CD4-positive, alpha-beta T cell treated with Interleukin-15 for 1 hour (primary cell): Measurements from ENCODE around the gene AMBP.

ENCODE experiments used
- DNase-seq: peaks from one replicate; pipeline ENCODE4 v3.0.0-alpha.2; 2020

Gene AMBP

DNA sequence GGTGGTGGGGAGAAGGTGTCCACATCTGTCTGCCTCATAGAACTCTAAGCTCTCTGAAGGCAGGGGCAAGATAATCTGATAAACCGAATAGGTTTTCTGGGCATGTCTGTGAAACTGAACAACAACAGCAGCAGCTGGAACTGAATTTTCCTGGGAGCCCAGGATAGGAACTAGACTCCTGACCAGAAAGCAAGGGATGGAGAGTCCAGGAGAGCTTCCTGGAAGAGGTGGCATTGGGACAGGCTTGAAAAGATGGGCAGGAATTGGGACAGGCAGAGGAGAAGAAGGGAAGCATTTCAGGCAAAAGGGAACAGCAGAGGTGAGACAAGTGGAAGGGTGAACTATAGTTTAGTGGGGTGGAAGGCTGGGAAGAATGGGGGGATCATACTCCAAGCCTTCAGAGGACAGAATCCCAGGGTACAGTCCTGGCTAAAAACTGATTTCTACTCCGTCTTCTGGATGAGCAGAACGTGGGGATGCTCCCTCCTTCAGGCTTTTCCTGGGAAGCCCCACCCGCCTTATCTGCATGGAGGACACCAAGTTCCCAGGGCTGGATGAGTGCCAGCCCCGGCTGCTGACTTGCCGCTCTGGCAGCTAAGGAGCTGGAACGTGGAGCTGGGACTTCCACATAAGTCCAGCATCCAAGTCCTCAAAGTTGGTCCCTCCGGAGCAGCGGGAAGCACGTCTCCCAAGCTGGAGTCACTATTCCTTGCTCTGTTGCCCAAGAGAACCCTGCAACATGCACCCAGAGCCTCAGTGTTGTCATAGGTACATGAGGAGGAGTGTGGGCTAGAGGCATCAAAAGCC, 34.9 kb upstream of the AMBP start:
- no peak for DNase-seq

DNA sequence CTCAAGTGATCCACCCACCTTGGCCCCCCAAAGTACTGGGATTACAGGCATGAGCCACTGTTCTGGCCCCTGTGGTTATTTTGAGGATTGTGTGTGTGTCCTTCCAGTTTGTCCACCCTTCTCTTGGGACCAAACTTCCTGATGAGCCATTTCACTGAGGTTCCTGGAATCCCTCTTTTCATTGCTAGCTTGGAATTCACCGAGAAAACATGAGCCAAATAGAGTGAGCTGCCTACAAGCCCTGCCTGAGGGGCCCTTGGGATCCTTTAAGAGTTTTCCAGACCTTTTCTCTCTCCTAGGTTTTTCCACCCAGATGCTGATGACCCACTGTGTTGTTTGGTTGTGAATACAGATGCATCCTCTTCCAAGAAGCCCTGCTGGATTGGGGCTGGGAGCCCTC, 34.2 kb upstream of the AMBP start:
- no peak for DNase-seq

DNA sequence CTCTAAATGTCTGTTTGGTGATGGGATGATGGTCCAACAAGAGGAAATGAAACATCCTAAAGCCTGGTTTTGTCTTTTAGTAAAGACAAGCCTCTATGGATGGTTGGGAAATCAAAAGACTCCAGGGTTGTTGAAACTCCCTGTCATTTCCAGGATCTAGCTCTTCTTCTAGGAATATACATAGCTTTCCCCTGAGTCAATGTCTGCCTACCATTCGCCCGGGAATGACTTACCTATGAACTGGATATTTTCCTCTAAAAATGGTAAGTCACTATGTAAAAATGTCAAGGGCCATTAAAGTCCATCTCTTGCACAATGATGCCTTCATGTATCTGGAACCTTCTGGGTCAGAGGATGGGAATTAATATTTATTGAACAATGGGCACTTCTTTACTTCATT, 32.1 kb upstream of the AMBP start:
- DNase-seq, result no peak

DNA sequence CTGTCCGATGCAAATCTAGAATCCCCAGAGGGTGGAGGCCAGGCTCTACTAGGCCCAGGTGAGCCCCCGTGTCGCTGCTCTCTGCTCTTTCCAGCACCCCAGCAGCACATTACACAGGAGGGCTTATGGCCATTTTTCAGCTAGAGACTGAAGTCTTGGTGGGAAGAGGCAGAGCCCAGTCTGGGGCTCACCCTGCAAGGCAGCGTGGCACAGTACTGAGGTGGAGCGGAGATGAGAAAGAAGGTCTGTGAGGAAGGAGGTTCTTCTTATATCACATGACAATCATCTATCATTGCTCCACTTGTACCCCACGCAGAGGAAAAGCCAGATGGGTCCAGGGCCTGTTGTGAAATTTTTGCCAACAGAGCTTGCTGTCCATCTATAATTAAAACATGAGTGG, 31.0 kb upstream of the AMBP start:
- no peak for DNase-seq

DNA sequence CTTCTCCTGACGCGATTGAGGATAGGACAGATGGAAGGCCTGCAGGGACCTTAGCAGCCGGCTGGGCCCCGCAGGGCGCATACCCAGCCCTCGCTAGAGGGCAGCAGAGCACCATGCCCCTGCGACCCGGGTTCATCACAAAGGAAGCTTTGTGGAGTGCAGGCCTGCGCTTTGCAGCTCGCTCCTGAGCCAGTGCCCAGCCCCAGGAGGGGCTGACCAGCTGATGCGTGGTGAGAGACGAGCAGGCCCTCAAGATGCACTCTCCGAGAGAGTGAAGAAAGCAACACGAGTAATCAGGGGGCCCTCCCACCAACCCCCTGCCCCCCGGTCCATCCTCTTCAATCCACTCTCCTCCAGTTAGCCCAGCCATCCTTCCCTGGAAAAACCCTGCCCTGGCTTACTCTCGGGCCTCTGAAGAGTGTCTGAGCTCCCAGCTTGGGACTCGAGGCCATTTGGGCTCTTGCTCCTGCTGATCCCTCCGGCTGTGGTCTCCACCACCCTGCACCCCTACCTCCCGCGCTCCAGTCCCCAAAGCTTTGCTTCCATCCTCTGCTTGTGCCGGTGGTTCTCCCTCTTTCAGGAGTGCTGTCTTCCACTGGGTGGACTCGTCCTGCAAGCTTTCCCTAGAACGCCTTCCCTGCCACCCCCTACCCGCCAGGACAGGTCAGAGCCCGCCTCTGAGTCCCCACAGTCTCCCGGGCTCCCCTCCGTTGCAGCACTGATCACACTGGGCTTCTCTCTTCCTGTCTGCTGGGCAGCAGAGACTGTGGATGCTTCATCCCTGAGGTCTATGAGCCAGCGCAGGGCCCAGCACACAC, 30.1 kb upstream of the AMBP start:
- DNase-seq, result peak; percentile 33

DNA sequence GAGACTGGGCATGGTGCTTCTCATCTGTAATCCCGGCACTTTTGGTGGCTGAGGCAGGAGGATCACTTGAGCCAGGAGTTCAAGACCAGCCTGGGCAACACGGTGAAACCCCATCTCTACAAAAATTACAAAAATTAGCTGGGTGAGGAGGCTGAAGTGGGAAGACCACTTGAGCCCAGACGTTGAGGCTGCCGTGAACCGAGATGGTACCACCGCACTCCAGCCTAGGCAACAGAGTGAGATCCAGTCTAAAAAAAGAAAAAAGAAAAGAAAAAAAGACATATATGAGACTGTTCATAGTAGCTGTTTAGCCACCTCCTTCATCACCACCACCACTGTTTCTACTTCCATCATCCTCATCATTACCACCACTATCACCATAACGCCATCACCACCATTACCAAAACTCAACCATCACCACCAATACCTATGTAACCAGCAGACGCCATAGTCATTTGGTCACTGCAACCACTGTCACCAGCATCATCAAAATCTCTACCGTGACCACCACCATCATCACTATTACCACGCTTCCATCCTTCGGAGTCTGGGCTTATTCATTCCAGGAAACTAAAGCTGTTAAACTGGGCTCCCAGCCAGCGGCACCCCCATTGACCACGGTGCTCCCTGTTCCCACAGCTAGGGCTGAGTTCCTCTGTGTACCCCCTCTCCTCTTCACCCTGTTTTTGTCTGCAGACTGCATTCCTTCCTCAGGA, 29.3 kb upstream of the AMBP start:
- DNase-seq, result no peak

DNA sequence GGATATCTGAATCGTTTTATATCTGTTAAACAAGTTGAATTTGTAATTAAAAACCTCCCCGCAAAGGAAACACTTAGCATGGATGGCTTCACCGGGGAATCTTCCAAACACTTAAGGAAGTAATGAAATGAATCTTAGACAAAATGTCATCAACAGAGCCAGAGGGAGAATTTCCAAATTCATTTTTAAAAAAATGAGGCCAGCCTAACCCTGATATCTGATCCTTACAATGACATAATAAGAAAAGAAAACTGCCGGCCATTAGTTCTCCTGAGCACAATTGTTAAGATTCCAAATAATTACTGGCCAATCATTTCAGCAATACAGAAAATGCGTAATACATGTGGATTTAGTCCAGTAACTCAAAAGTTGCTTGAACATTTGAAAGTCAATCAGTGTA, 27.1 kb upstream of the AMBP start:
- DNase-seq, result no peak

DNA sequence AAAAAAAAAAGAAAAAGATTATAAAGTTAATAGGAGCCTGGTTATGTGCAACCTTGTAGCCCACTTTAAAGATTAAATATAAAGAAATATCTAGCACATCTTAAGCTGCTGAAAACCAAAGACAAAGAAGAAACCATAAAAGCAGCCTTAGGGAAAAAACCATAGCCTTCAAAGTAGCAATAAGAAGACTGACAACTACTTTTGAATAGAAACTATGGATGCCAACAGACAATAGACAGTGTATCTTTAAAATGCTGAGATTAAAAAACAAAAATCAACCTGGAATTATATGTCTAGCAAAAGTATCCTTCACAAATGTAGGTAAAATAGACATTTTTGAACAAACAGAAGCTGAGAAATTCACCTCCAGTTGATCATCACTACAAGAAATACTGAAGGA, 24.4 kb upstream of the AMBP start:
- DNase-seq, result no peak

DNA sequence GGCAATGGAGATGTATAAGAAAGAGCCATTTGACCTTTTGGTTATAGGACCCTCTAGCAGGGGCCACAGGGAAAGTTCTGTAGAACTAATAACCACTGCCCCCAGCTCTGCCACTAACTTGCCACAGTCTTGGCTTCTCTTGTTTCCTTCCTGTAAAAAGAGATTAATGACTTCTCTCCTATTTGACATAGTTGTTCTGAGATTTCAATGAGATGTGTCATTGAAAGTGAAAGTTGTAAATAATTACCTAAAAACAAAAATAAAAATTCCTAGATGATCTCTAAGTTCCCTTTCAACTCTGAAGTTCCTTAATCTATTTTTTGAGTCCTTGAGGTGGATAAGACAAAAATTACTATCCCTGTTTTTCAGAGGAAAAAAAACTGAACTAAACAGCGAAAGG, 22.4 kb upstream of the AMBP start:
- DNase-seq, result no peak

DNA sequence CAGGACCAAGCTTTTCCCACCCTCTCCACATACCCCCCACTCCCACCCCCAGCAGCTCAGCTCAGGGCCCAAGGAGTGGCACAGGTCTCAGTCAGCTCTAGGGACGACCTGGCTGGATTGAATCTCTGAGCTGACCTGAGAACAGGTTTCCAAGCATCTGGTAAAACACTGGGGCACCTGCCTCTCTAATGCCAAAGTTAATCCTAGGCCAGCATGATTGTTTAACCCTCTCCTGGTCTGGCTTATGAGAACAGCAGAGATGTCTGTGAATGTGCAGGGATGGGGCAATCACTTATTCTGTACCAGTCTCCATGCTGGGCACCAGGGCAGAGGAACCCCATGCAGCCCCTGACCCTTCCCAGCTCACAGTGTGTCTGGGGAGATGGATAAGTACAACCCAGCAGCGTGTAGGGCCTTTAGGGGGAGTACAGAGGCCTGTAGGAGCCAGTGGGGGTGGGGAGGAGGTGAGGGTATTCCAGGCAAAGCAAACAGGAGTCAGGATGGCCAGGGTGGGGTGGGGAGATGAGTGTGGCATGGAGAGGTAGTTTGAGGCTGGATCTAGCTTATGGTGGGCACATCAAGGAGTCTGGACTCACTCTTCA, 21.7 kb upstream of the AMBP start:
- DNase-seq, result no peak

DNA sequence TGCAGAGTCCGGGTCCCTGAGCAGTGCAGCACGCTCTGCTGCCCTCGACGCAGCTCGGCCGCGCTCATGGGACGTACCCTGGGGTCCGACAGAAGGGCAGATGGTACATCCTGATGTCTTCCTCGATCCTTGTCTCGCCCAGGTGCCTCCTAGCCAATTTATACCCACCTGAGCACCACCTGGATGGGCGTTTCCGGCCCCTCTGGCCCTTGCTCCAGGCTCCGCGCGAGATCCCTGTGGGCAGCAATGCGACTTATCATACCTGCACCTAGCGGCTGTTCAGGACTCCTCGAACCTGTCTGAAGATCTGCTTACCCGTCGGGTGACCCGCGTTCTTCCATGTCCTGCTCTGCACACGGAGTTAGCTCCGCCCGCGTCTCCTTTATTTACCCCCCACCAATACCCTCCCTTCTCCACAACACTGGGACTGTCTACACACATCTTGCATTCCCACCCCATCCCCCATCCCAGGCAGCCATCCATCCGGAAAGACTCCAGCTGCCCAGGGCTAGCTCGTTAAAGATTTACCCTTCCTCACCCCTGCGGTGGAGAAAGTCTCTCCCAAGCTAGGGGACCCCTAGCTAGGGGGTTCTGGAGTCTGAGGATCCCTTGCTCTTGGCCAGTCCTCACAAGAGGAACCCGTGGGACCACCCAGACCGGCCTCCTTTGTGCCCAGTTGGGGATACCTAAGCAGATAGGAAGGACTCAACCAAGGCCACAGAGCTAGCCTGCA, 21.0 kb upstream of the AMBP start, which contains the start of gene KIF12:
KIF12 (minus strand) TSS at position 357 of the 733 bp plus-strand sequence; CDS start at position 341, 16 bp downstream.
- DNase-seq, result no peak

DNA sequence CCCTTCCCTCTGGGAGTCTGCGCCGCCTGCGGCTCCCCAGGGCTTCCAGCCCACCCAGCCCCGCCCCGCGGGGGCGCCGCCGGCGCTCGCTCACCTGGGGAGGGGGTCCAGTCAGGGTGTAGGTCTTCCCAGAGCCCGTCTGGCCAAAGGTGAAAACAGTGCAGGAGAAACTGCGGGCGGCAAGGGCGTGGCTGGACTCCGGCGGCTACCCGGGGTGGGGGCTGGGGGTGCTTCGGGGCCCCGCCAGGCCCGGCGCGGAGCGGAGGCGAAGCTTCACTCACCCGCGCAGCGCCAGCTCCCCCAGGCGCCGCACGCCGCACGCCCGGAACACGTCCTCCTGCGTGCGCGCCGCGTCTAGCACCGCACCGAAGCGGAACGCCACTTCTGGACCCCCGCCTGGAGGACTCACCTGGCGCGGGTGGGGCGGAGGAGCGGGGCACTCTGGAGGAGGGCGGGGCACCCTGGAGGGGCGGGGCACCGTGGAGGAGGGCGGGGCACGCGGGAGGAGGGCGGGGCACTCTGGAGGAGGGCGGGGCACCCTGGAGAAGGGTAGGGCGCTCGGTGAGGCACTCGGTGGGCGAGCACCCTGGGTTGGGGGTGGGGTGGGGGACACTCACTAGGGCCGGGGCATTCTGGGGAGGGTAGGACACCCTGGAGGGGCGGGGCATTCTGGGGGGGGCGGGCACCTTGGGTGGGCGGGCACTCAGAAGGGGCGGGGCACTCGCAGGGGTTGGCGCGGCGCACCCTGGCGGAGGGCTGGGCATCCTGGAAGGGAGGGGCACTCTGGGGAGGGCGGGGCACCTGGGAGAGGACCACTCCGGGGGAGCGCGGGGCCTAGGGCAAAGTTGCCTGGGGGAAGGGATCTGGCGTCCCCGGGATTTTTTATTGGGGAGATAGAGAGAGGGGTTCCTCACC, 20.2 kb upstream of the AMBP start:
- no peak for DNase-seq

DNA sequence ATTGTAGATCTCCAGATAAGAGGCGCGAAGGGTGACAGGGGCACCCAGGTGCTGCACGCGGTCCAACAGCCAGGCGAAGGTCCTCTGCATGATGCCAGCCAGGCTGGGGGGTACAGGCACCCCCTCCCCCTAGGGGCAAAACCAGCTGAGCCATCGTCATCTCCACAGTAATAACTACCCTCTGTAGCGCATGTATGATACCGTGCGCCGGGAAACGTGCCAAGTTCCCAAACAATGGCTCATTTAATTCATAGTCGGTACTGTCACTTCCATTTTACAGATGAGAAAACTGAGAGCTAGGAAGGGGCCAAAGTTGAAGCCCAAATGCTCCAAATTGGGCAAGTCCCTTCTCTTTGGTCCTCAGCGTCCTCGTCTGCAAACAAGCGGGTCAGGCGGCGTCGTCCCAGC, 19.5 kb upstream of the AMBP start:
- DNase-seq, result no peak

DNA sequence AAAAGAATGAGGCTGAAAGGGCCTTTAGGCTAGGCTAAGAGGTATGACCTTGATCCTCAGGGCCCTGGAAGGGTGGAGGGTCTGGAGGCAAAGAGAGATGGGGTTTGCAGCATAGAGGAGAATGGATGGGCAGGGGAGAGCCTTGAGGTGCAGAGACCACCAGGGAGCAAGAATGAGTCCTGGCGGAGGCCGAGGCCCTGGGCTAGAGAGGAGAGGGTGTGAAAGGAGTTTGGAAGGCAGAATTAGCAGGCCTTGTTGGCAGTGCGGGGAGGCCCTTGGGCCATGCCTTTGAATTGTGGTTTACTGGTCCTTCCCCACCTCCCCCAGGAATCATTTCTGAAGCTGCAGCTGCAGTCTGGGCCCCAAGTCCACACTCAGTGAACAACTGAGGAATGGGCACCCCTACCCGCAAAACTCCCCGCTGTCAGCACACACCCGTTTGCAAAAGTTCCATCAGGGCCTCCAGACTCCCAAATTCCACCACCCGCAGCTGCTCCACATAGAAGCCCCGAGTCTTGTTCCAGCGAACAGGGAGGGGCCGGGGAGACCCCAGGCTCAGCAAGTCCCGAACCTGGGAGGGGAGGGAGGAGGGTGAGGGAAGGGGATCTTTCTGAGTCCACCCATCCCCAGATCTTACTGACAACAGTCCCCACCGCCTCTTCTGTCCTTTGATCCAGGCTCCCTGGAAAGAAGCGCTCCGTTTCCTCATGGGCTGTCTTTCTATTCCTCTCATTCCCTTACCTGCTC, 18.9 kb upstream of the AMBP start:
- no peak for DNase-seq

DNA sequence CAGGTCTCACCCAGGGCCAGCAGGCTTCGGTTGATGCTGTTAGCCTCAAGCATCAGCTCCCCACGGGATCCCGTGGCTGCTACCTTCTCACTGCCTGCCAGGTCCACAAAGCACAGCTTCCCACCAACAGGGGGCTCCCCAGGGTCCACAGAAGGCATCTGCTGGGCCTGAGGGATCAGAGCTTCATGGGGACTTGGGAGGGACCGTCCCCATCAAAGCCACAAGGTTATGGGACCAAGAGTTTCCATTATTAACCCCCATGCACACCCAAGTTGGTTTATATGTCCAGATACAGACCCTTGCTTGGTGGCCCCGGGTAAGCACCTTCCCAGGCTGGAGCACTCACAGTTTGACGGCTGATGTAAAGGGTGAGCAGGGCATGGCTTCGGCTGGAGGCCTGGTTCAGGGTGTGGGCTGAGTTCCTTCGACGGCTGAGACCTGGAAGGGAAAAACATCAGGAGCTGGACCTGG, 18.0 kb upstream of the AMBP start:
- no peak for DNase-seq

DNA sequence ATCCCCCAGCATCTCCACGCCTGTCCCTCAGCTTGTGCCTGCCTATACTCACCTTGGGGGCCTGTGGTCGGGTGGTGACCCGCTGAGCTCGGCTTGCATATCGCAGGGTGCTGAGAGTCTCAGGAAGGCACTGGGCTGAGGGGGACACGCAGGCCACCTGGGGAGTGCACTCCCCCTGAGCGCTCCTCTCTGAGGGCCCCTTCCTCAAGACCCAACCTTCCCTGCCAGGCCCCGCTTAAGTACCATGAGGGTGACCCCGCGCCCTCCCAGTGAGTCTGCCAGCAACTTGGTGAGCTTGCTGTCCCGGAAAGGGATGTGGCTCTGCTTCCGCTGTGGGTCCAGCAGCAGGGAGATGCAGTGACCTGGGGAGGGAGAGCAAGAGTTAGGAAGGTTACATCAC, 16.9 kb upstream of the AMBP start:
- no peak for DNase-seq

DNA sequence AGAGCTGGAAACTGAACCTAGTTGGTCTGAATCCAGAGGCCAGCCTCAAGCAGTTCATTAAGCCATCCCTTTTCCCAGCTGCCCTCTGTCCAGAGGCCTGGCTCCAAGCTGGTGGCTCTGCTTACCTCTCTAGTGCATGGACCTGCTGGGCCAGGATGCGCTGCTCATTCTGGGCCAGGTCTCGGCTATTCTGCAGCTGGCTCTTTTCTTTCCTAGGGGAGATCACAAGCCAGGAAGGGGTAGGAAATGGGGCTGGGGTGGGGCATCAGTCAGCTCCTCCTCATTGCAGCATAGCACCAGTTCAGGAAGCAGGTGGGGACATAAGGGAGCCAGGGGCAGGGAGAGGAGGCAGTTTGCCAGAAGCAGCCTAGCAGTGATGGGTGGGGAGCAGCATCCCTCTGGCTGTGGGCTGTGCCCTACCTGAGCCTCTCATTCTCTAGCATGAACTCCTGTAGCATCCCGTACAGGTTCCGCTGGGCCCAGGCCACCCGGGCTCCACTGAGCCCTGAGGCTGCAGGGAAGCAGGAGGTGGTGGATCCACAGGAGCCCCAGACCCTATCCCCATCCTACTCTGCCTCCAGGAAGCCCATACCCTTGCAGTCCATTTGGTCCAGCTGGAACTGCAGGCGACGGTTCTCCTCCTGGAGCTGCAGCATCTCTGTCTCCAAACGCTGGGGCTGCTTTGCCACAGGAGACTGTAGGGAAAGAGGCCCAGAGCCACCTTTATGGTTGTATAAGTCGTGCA, 15.8 kb upstream of the AMBP start:
- no peak for DNase-seq

DNA sequence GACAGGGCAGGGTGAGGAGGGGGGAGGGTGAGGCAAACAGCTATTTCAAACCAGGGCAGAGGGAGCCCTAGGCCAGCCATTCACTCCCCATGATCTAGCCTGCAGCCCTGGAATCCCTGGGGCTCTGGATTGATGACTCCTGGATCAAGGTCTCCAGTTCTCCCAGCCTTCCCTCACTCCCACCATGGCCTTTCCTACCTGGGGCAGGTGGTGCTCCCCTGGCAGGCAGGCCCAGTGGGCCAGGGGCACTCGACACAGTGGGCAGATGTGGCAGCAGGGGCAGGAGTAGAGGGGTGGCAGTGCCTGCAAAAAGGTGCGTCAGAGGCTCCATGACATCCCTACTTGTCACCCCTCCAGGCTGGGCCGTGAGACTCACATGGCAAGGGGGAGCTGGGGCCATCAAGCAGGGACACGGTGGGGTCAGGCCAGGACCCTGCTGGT, 15.0 kb upstream of the AMBP start:
- no peak for DNase-seq

DNA sequence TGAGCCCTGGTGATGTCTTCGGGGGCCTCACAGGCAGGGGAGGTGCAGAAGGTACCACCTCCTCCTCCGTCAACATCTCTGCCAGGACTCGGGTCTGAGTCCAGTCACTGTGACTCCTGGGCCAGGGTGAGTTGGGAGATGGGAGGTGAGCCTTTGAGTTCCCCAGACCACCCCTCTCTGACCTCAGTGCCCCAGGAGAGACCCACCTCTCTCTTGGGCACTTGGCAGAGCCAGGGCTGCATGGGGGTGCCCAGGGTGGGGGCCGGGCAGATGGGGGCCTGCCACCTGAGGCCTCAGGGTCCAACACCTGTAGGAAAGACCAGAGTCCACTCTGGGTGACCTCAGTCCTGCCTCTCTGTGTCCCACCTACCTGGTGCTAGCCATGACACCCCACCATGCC, 14.2 kb upstream of the AMBP start:
- no peak for DNase-seq

DNA sequence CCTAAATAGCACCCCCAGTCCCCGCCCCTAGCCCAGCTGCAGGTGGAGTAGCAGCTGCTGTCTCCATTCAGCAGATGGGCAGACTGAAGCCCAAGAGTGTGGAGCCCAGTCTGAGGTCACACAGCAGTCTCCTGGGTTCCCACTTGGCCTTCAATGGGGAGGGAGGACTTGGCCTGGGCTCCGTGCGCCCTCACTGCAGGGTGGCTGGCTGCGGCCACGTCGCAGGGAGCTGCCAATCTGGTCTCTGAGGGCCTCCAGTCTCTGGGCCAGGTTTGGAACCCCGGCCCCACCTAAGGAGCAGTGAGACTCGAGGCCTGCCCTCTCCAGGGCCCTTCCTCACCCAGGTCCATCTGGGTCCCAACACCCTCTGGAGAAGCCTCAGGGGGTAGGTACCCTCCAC, 13.6 kb upstream of the AMBP start:
- no peak for DNase-seq
